Kidney epithelial cell (primary cell): ENCODE data around the gene ROPN1. TPM values are rescaled to one million over a fixed set of nuclear protein-coding genes. Genes with fewer than 3 reads are reported as not detected.
"Not testable (repeated sequence)": the region's sequence is repeated elsewhere in the genome, so short reads cannot be mapped to it uniquely, and the experiment has no call there.

Experiments used
- DNase-seq: peaks from one replicate; pipeline ENCODE4 v3.0.0-alpha.2; 2010; ENCODE audit warnings: low read depth
- H3K27me3 ChIP-seq: 2 replicates; pipeline ENCODE4 v1.6.0; 2011; ENCODE audit warnings: low read length; ENCODE audit not compliant: control insufficient read depth, insufficient read depth
- H3K36me3 ChIP-seq: 2 replicates; pipeline ENCODE4 v1.5.1; 2011; ENCODE audit warnings: low read length; ENCODE audit not compliant: control insufficient read depth, insufficient read depth
- H3K4me3 ChIP-seq: 2 replicates; pipeline ENCODE4 v1.5.1; 2011; ENCODE audit warnings: low read depth, mild to moderate bottlenecking, control low read depth, low read length
- CTCF ChIP-seq: IDR thresholded peaks from 2 replicates; pipeline ENCODE4 v1.5.1; 2011; ENCODE audit warnings: mild to moderate bottlenecking, moderate library complexity, low read length, control low read depth, inconsistent platforms; ENCODE audit not compliant: insufficient read depth, poor library complexity, severe bottlenecking
- total RNA-seq: library from RNA; depleted of rRNA; stranded (reverse); fragments of >200 nt; gene quantifications from 2 replicates; pipeline ENCODE4 v1.2.3, GENCODE V29; 2015

ROPN1 gene
- total RNA-seq, 1 donor from 2014 or later: not detected

GRCh38 chr3:124034016-124034843 is 42.3 kb upstream of the ROPN1 start:
- no peaks in the 10 kb centered on the region for H3K36me3 ChIP-seq
- DNase-seq: no peak
- no peak for TF ChIP-seq CTCF
- peak overlapping the region; percentile 70 for H3K4me3 ChIP-seq
- H3K27me3 ChIP-seq: no peaks in the 10 kb centered on the region

GRCh38 chr3:124033360-124034015 is 41.6 kb upstream of the ROPN1 start, which contains the start of gene KALRN:
Gene KALRN (plus strand): TSS chr3:124033369.
- TF ChIP-seq CTCF: no peak

GRCh38 chr3:124032881-124033359 is 41.0 kb upstream of the ROPN1 start:
- Histone ChIP-seq H3K27me3 (no peaks in the 10 kb centered on the region), H3K36me3 (no peaks in the 10 kb centered on the region)

More at GRCh38 chr3:124033360-124034015, 41.6 kb upstream of the ROPN1 start, which contains the start of gene KALRN:
- H3K4me3 ChIP-seq: peak within 1 kb of the TSS; percentile 70
- no peaks in the 10 kb centered on the region for H3K27me3 ChIP-seq
- DNase-seq: no peak
- H3K36me3 ChIP-seq: no peaks in the 10 kb centered on the region

GRCh38 chr3:124032311-124032880 is 40.5 kb upstream of the ROPN1 start:
- TF ChIP-seq CTCF: no peak
- Histone ChIP-seq H3K4me3 (peak overlapping the region; percentile 70), H3K36me3 (no peaks in the 10 kb centered on the region), H3K27me3 (no peaks in the 10 kb centered on the region)
- DNase-seq: no peak

More at GRCh38 chr3:124032881-124033359, 41.0 kb upstream of the ROPN1 start:
- DNase-seq: peak; percentile 39
- peak; percentile 74 for TF ChIP-seq CTCF
- H3K4me3 ChIP-seq: peak overlapping the region; percentile 70

GRCh38 chr3:124026516-124026915 is 34.6 kb upstream of the ROPN1 start:
- DNase-seq: no peak
- no peak for TF ChIP-seq CTCF
- Histone ChIP-seq H3K36me3 (no peaks in the 10 kb centered on the region), H3K4me3 (no peak overlapping the region), H3K27me3 (no peaks in the 10 kb centered on the region)

- H3K27me3 ChIP-seq, H3K4me3 ChIP-seq, DNase-seq, H3K36me3 ChIP-seq: not testable (repeated sequence)
Observed at GRCh38 chr3:124023531-124023930, 31.6 kb upstream of the ROPN1 start.
